GM18498 (cell line): ENCODE measurements around the gene COG2.
"Not testable (repeated sequence)": the region's sequence is repeated elsewhere in the genome, so short reads cannot be mapped to it uniquely, and the experiment has no call there.

Source experiments
- ATAC-seq: cut with Tn5 transposase; IDR thresholded peaks from one replicate; pipeline ENCODE4 v1.9.1; 2021; ENCODE audit warnings: mild to moderate bottlenecking, moderate library complexity; ENCODE audit not compliant: unreplicated experiment

The COG2 gene, protein sequence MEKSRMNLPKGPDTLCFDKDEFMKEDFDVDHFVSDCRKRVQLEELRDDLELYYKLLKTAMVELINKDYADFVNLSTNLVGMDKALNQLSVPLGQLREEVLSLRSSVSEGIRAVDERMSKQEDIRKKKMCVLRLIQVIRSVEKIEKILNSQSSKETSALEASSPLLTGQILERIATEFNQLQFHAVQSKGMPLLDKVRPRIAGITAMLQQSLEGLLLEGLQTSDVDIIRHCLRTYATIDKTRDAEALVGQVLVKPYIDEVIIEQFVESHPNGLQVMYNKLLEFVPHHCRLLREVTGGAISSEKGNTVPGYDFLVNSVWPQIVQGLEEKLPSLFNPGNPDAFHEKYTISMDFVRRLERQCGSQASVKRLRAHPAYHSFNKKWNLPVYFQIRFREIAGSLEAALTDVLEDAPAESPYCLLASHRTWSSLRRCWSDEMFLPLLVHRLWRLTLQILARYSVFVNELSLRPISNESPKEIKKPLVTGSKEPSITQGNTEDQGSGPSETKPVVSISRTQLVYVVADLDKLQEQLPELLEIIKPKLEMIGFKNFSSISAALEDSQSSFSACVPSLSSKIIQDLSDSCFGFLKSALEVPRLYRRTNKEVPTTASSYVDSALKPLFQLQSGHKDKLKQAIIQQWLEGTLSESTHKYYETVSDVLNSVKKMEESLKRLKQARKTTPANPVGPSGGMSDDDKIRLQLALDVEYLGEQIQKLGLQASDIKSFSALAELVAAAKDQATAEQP

DNA sequence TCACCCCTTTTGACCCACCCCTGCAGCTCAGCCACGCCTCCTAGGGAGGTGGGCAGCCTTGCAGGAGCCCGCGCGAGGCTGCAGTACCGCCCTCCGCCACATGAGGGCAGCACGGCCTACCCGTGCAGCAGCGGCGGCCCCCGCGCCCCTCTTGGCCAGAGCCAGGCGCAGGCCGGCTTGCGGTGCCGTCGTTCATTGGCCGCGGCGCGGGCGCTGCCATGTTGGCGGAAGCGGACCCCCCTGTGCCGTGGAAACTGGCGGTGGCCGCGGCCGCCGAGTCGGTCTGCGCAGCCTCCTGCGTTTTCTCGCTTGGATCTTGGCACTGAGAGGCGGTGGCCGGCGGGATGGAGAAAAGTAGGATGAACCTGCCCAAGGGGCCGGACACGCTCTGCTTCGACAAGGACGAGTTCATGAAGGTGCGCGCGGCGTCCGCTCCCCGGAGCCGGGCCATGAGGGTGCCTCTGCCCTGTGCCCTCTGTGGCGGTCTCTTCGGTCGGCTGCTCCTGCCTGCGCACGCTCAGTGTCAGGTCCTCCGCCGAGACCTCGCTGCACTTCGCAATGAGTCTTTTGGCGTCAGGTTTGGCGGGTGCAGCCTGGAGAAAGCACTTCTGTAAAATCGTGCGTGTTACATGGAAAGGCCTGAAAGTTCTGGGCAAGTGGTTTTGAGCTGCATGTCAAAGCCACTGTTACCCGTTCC is at the start of gene COG2:
Gene COG2, plus strand, starts transcription at position 219 of the 697 bp plus-strand sequence. Its CDS starts 126 bp downstream, at position 345.
- peak; percentile 98 for ATAC-seq

- no peak for ATAC-seq
Observed at GRCh38 chr1:230592848-230593414, 49.4 kb upstream of the COG2 start.

- ATAC-seq: no peak
Observed at GRCh38 chr1:230594214-230594773, 48.0 kb upstream of the COG2 start.

DNA sequence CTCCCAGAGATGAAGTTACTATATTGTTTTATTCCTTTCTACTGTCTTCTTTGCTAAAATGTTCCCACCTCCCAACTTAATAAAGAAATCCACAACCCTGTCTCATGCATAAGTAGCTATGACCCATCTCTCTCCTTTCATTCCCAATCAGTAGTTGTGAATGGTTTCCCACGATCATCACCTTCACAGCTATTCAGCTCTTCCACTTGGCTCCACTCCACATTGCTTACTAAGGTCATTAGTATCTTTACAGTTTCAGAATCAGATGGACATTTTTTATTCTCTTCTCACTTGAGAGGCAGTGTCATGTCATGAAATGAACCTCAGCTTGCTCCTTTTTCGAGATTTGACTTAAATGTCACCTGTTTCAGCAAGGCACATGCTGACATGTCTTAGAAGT is 47.1 kb upstream of the COG2 start:
- ATAC-seq: no peak

GRCh38 chr1:230596306-230596705 is 46.0 kb upstream of the COG2 start:
- no peak for ATAC-seq

- ATAC-seq: no peak
Observed at GRCh38 chr1:230598745-230599144, 43.5 kb upstream of the COG2 start.

DNA sequence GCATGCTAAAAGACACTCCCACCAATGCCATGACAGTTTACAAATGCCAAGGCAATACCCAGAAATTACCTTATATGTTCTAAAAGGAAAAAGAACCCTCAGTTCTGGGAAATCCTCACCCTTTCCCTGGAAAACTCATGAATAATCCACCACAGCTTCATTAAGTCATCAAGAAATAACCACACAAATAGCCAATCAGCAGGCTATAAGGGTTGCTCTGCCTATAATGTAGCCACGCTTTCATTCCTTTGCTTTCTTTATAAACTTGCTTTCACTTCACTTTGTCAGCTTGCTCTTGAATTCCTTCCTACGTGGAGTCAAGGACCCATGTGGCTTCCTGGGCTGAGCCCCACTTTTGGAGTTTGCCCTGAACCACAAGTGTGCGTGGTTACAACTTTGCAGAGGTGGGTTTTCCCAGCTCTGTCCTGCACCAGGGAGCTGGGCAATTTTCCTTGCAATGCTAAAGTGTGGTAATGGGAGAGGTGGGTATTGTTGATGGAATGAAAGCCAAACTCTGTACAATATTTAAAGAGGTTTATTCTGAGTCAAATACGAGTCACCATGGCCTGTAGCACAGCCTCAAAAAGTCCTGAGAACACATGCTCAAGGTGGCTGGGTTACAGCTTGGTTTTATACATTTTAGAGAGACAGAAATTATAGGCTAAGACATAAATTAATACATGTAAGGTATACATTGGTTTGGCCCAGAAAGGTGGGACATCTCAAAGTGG is 42.2 kb upstream of the COG2 start:
- no peak for ATAC-seq

DNA sequence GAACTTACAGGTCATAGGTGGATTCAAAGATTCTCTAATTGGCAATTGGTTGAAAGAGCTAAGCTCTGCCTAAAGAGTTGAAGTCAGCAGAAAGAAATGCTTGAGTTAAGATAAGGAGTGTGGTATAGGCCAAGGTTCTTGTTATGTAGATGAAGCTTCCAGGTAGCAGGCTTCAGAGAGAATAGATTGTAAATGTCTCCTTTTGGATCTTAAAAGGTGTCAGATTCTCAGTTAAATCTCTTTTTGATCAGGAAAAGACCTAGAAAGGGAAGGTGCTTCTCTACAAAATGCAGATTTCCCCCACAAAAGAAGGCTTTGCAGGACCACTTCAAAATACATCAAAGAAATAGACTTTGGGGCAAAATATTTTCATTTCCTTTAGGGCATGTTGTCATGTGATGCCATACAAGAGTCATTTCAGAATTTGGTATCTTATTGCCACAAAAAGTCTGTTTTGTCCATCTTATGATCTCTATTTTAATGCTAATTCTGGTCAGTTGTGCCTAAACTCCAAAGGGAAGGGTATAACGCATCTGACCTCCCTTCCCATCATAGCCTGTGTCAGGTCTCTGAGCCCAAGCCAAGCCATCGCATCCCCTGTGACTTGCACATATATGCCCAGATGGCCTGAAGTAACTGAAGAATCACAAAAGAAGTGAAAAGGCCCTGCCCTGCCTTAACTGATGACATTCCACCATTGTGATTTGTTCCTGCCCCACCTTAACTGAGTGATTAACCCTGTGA is 41.5 kb upstream of the COG2 start:
- ATAC-seq: not testable (repeated sequence)

- ATAC-seq: no peak
Observed at GRCh38 chr1:230609208-230609607, 33.1 kb upstream of the COG2 start.

- no peak for ATAC-seq
Observed at GRCh38 chr1:230610589-230610988, 31.7 kb upstream of the COG2 start.

DNA sequence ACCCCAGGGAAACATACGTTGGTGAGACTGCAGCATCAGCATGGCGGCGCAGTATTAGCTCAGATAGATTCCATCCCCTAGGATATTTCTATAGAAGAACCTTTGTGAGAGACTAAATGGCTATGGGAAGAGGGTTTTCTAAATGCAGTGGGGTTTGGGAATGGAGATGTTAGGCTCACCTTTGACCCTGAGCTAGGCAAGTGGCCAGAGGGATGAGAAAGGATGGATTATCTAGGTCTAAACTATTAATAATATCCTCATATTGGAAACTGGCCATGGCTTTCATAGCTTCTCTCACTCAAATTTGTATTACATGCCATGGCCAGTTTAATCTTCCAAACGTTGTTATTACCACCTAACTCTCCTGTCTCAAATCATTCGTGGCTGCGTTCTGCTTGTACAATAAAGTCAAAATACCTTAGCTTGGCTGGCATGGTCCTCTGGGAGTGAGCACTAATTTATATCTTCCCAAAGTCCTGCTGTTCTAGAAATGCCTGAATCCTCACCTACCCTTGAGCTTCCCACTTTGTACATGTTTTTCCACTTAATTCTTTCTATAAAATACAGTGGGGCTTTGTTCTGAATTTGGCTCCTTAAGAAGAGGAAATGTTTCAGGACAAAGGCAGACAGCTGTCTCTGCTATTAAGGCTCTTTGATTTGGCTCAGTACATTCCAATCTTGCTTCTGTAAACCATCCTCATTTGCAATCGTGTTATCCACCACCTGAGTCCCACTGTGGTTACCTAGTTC is 31.0 kb upstream of the COG2 start:
- no peak for ATAC-seq

- no peak for ATAC-seq
Observed at GRCh38 chr1:230611878-230612235, 30.4 kb upstream of the COG2 start.

GRCh38 chr1:230612651-230613050 is 29.6 kb upstream of the COG2 start:
- no peak for ATAC-seq

DNA sequence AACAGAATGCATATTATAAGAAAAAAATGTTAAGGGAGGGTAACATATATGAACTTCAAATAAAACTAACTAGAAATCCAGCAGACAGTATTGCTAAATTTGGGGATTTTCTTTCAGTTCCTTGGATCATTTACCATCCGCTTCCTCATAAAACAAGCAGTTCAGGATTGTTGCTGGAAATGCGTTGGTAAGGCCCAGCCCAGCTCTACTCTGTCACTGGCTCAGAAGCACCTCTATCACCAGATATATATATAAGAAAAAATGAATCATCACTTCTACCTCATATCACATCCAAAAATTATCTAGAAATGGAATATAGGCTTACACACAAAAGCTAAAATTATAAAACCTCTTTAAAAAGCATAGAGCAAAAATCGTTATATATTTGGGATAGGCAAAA is 28.2 kb upstream of the COG2 start:
- ATAC-seq: no peak

- ATAC-seq: no peak
Observed at GRCh38 chr1:230618537-230618936, 23.7 kb upstream of the COG2 start.

DNA sequence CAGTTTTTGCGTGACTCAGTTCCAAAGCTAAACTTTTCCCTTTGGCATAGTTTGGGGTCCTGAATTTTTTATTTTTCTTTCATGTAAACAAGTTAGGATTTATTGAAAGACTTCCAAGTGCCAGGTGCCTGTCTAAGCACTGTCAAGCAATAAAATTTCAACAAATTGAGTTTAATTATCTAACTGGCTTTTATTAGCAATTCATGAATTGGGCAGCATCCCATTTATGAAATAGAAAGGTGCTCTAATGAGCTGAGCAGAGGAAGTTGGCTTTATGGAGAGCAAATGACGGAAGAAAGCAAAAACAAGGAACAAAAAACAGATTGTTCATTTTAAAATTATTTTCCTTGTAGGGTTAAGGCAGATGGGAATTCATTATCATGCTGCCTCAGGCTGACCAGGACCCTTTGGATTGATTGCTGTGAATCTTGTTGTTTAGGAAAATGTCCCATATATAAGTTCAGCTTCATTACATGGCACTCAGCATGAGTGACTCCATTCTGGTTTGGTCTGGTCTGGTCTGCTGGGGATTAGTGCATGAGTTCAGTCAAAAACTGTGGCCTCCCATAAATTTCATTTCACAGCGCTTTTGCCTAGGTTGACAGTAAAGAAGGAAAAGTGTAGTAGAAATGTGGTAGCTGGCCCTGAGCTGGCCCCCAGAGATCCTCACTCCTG is 21.5 kb upstream of the COG2 start:
- no peak for ATAC-seq

DNA sequence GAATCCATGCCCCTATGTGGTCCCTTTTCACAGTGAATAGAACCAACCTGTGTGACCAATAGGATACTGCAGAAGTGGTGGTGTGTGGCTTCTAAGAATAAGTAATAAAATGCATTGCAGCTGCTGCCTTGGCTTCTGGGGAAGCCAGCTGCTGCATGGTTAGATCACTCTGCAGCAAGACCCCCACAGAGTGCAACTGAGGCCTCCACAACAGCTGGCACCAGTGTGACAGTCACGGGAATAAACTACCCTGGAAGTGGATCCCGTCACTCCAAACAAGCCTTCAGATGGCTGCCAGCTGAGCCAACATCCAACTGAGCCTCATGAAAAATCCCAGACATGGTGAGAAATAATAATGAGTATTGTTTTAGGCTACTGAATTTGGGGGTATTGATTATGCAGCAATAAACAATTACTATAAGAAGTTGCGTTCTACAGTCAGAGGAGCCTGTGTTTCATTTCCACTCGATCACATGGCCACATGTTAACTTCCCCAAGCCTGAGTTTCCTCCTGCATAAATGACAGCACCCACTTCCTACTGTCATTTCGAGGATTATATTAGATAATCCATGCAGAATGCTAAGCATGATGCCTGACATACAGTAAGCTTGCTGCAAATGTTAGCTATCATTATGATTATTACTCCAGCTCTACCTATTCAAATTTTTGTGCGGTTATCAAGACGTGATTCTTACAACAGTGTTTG is 20.8 kb upstream of the COG2 start:
- ATAC-seq: no peak

DNA sequence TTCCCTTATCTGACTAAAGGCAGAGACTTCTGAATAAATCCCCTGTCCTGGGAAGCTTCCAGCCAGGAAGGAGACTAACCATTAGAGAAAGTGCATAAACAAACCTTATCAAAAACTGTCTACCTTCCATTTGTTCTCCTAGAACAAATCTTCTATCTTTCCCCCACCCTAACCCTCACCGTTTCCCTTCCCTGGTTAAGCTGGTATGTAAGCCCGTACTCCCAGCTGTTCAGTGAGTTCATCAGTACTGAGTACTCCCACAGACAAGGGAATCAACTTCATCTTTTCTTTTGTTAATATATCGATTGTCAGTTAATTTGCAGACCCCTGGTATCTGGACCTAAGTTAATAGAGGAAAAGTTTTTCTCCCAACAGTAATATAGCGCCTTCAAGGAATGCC is 20.1 kb upstream of the COG2 start:
- ATAC-seq: no peak
